LNCAP (cell line): ENCODE measurements around the gene PLD3.

Source experiments
- TF ChIP-seq, protein P1 (sequence below): fragments of 450-650 bp; IDR thresholded peaks from 2 replicates; pipeline ENCODE4 v1.5.1; 2017; ENCODE audit warnings: mild to moderate bottlenecking

Gene PLD3

DNA sequence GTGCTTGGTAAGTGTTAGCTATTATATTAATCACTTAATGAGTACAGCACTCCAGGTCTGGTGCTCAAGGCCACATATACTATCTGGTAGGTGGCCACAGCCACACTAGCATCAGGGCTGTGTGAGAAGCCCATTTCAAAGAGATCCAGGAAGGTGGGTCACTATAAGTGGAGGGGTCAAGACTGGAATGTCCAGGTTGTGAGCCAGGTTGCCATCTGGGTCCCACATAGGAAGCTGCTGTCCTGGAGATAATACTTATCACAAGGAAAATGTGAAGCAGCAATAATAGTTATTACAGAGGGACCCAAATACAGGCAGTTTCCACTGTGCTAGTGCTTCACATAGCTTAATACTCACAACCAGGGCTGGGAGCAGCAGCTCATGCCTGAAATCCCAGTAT, 13.4 kb upstream of the PLD3 start:
- TF ChIP-seq, protein P1, sequence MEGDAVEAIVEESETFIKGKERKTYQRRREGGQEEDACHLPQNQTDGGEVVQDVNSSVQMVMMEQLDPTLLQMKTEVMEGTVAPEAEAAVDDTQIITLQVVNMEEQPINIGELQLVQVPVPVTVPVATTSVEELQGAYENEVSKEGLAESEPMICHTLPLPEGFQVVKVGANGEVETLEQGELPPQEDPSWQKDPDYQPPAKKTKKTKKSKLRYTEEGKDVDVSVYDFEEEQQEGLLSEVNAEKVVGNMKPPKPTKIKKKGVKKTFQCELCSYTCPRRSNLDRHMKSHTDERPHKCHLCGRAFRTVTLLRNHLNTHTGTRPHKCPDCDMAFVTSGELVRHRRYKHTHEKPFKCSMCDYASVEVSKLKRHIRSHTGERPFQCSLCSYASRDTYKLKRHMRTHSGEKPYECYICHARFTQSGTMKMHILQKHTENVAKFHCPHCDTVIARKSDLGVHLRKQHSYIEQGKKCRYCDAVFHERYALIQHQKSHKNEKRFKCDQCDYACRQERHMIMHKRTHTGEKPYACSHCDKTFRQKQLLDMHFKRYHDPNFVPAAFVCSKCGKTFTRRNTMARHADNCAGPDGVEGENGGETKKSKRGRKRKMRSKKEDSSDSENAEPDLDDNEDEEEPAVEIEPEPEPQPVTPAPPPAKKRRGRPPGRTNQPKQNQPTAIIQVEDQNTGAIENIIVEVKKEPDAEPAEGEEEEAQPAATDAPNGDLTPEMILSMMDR = no peak

DNA sequence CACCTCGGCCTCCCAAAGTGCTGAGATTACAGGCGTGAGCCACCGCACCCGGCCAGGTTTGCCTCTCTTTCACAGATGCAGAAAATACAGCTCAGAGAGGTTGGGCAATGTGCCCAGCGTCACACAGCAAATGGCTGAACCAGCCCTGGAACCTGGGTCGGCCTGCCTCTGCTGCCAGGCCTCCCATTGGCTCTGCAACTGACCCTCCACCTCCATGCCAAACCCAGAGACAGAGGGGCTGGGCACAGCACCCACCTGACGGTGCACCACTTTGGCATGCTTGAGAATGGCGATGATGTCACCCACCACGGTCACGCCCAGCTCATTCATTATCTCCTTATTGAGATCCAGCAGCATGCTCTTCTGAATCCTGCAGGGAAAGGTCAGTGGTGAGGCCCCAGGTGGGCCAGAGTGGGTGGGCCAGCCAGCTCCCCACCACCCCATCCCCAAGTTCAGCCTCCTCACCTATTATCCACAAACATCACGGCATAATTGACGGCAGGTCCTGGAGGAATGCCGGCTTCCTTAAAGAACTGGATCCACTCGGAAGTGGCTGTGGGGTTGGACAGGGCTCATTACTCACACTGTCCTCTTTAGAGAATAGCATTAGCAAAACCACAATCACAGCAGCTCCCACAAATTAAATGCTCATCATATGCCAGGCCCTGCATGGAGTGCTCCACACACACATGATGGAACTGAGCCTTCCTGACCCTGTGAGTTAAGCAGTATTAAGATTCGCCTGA, 12.5 kb upstream of the PLD3 start:
- TF ChIP-seq, protein P1 = no peak

DNA sequence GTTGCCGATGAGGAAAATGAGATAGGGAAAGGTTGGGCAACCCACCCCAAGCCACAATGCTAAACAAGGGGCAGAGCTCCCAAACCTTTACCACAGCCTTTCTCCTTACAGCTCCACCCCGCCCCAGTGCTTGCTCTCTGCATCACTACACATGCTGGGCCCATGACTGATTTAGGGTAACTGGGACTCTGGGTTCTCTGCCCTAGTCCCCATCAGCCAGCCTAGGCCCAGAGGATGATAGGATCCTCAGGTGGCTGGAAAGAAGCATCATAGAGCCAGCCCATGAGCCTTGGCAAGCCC, 11.9 kb upstream of the PLD3 start:
- TF ChIP-seq, protein P1 = no peak

DNA sequence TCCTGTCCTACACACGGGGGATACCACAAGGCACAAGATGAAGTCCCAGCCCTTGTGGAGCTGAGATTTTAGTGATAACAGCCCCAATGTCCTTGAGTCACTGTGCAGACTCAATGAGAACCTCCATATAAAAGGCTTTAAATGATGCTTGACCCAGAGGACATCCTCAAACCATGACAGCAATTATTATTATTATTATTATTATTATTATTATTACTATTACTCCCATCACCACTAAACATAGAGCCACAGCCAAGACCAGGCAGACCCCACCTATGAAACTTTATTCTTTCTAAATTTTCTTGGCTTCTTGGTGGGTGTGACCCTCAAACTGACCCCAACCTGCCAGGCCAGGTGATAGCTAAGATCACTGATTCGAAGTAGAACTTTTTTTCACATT, 11.4 kb upstream of the PLD3 start:
- TF ChIP-seq, protein P1 = no peak

DNA sequence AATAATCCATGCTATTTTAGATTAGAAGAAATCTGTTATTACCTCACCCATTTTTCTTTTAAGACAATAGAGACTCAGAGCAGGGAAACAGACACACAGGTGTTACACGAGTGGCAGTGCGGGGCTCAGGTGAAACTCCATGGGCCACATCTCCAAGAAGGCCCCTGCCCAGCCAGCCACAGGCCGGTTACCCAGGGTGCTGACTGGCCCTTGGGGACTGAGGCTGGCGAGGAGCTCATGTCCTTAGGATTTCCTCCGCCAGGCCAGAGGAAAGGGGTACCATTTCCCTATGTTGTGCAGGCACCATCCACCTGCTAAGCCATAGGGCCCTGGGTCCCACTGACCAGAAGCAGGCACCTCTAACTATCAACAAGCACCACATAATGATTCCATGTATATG, 10.9 kb upstream of the PLD3 start:
- TF ChIP-seq, protein P1 = no peak

DNA sequence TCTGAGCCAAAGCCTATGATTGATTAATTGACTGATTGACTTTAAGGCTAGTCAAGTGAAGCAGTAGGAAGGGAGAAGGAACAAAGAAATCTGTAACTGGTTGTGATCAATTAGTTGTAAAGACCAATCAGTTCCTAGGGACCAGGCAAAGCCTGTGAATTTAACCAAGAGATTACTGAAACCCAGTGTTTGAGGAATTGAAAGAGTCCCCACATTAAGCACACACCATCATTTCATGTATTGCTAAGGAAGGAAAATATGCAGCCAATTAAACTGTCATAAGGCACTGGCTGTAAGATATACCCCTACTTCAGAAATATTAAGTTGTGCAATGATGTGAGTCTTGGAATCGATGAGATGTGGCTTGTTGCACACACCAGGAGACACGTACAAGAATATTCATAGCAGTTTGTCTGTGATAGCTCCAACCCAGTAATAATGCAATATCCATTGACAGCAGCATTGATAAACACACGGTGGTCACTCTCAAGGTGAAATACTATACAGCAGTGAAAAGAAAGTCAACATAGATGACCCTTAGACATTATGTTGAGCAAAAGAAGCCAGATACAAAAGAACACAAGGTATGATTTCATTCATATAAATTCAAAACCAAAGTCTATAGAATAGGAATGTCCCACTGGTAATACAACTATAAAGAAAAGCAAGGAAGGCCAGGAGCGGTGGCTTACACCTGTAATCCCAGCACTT, 9.3 kb upstream of the PLD3 start:
- TF ChIP-seq, protein P1 = no peak

DNA sequence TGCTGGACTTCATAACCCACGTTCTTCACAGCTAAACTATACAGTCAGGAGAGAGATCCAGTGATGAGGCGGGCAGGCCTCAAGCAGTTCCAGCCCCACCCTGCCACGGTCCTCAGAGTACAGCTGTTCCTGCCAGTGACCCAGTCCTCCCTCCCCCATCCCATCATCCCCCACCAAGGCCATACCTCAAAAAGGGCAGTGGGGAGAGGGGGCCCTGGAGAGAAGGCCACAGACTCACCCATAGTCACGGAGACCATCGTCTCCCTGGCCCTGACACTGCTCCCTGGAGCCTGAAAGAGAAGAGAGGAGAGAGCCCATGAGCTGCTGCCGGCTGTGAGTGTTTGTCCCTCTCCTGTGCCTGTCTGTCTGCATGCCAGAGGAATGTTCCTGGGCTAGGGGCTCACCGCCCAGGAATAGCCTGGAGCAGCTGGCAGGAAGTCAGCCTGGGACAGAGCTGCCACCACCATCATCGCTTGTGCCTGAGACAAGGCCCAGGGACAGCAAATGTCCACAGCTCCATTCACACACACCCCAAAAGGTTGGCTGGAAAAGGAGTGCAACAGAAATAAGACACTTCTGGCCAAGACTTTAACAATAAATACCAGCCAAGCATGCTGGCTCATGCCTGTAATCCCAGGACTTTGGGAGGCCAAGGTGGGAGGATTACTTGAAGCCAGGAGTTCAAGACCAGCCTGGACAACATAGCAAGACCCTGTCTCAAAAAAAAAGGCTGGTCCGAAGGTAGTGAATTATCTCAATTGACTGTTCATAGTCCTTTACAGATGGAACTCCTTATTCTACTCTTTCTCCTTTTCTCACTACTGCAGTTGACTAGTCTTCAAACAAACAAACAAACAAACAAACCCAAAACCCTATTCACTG, 6.7 kb upstream of the PLD3 start:
- TF ChIP-seq, protein P1 = no peak
